Vagina (tissue), 2 donors: ENCODE results near the gene CFAP47.

Experiments used
- POLR2A ChIP-seq, 2 donors: fragments of 450-650 bp; IDR thresholded peaks; one replicate each; pipeline ENCODE4 v1.6.1; 2017; ENCODE audit warnings: antibody characterized with exemption in 2 of 2, mild to moderate bottlenecking in 2 of 2, moderate library complexity in 2 of 2
- POLR2AphosphoS5 ChIP-seq, 2 donors: sonication (generic); formaldehyde crosslinking; IDR thresholded peaks; one replicate each; pipeline ENCODE4 v1.9.0; 2017; ENCODE audit warnings: antibody characterized with exemption in 2 of 2, mild to moderate bottlenecking in 2 of 2, low read depth in 1 of 2; ENCODE audit not compliant: insufficient read depth in 1 of 2
- TF ChIP-seq, protein P1 (sequence below), 3 experiments: fragments of 450-650 bp in 2 of 3; fragments of 200-600 bp in 1 of 3; sonication (generic) in 1 of 3; IDR thresholded peaks; one replicate each; pipeline ENCODE4 v1.5.1; 2017 to 2019; ENCODE audit warnings: antibody characterized with exemption in 3 of 3, mild to moderate bottlenecking in 2 of 3, moderate library complexity in 2 of 3

DNA sequence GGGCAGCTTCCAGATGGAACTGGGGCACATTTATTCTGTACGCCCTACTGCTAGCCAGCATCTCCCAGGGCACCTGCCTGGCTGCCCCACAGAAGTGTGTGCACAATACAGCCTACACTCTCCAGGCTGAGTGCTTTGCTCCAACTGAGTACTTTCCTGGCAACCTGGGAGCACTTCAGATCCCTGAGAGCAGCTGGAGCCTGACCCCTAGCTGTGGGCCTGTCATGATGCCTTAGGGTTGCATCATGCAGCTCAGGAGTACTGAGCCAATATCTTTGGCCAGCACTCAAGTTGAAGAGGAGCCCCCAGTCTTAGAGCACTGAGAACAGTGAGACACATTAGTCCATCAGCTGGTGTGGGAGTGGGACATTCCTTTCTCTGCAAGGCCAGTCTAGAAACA is 321.9 kb downstream of the CFAP47 start:
- TF ChIP-seq POLR2A (IDR thresholded peaks at IDR 0.05), result no peak
- TF ChIP-seq, protein P1, sequence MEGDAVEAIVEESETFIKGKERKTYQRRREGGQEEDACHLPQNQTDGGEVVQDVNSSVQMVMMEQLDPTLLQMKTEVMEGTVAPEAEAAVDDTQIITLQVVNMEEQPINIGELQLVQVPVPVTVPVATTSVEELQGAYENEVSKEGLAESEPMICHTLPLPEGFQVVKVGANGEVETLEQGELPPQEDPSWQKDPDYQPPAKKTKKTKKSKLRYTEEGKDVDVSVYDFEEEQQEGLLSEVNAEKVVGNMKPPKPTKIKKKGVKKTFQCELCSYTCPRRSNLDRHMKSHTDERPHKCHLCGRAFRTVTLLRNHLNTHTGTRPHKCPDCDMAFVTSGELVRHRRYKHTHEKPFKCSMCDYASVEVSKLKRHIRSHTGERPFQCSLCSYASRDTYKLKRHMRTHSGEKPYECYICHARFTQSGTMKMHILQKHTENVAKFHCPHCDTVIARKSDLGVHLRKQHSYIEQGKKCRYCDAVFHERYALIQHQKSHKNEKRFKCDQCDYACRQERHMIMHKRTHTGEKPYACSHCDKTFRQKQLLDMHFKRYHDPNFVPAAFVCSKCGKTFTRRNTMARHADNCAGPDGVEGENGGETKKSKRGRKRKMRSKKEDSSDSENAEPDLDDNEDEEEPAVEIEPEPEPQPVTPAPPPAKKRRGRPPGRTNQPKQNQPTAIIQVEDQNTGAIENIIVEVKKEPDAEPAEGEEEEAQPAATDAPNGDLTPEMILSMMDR (IDR thresholded peaks at IDR 0.05), result no peak
- TF ChIP-seq POLR2AphosphoS5 (IDR thresholded peaks at IDR 0.05; ENCODE audit: insufficient read depth in 1 of 2, low read depth in 1 of 2), result no peak
